ENCODE data around the gene VAV2. TPM values are rescaled to one million over a fixed set of nuclear protein-coding genes. Genes with fewer than 3 reads are reported as not detected.

VAV2 gene
- total and polyA plus RNA-seq, 2 of the 4 experiments (the other 2 are of a cell fraction) = 10.8 to 13.4 TPM

GRCh38 chr9:133977421-133978201 lies 14.5 kb downstream of the VAV2 start:
- intact Hi-C loops (cut with micrococcal nuclease) (no loop called here), dilution Hi-C loops (cut with HindIII; ENCODE audit: low sequenced_read_pairs, unreplicated experiment) (no loop called here), in situ Hi-C loops (cut with MboI; ENCODE audit: low sequenced_read_pairs) (no loop called here)
- Histone ChIP-seq H2BK5ac (ENCODE audit: low read depth, low read length, poor library complexity, severe bottlenecking) (no peak overlapping the region), H3K56ac (ENCODE audit: extremely low read depth, insufficient read depth, low read length) (no peak overlapping the region), H3K9ac (ENCODE audit: low read depth, low read length) (no peak overlapping the region), H3K36me3 (ENCODE audit: control insufficient read depth, insufficient read depth, low read length) (0 out of 2 replicates have a peak, but pooled peaks cover 1% of the 10 kb centered on the region), H2AK5ac (ENCODE audit: low read depth, low read length) (no peak overlapping the region), H3K4ac (ENCODE audit: low read depth, low read length) (no peak overlapping the region), H4K5ac (ENCODE audit: low read depth, low read length) (no peak overlapping the region), H3K27me3 (ENCODE audit: control insufficient read depth, insufficient read depth, low read length) (no peaks in the 10 kb centered on the region), H3K9me1 (ENCODE audit: insufficient read depth, low read length) (peaks cover 25% of the 10 kb centered on the region), H2AK9ac (replicated peaks; ENCODE audit: low read depth, low read length, poor library complexity) (no peak overlapping the region), H2BK15ac (ENCODE audit: low read depth, low read length) (no peak overlapping the region), H3K23ac (ENCODE audit: low read depth, low read length) (no peak overlapping the region), H3K9me3 (ENCODE audit: control insufficient read depth, insufficient read depth, low read length) (no peaks in the 10 kb centered on the region), H2BK20ac (ENCODE audit: low read depth, low read length) (no peak overlapping the region; the same call in 1 of the 2 replicates), H3K79me1 (ENCODE audit: low read depth in 1 of 2, low read length in 2 of 2) (peaks cover 30 to 91% of the 10 kb centered on the region in 2 experiments), H3K4me1 (ENCODE audit: control insufficient read depth, insufficient read depth, low read length) (peaks cover 25% of the 10 kb centered on the region), H2AFZ (replicated peaks; ENCODE audit: low read length, poor library complexity) (no peak overlapping the region), H4K8ac (ENCODE audit: low read depth in 2 of 2, low read length in 2 of 2) (no peak overlapping the region), H3K18ac (ENCODE audit: low read depth, low read length) (no peak overlapping the region), H3K4me3 (ENCODE audit: insufficient read depth, low read depth, low read length) (no peak overlapping the region), H3K27ac (ENCODE audit: insufficient read depth, low read length) (no peak overlapping the region), H2BK120ac (ENCODE audit: low read depth, low read length) (no peak overlapping the region), H3K14ac (replicated peaks; ENCODE audit: low read depth, low read length) (no peak overlapping the region), H4K91ac (ENCODE audit: insufficient read depth, low read depth, low read length) (no peak overlapping the region), H3K4me2 (ENCODE audit: low read depth, low read length) (no peak overlapping the region), H4K20me1 (ENCODE audit: insufficient read depth, low read length) (peaks cover 99% of the 10 kb centered on the region)
- DNase-seq = no peak
- POLR2A ChIA-PET (ENCODE audit: unreplicated experiment) = no interaction called here
- no peak for ATAC-seq (ENCODE audit: low read depth)
- BruUV-seq (replicated peaks) = no TSS peak
- 98% methylated on average over 15 of the region's 26 CpGs; no CpG with 5 or more reads in 1 of the 2 experiments for WGBS, 2 experiments (ENCODE audit: extremely low coverage in 2 of 2, insufficient read length in 1 of 2)
- CTCF ChIA-PET = no interaction called here
- TF ChIP-seq RAD21 (IDR thresholded peaks at IDR 0.05; ENCODE audit: low read length) (no peak), POLR2A (IDR thresholded peaks at IDR 0.05; ENCODE audit: low read depth, low read length) (no peak), SMC3 (IDR thresholded peaks at IDR 0.05; ENCODE audit: low read depth, low read length) (no peak), USF2 (IDR thresholded peaks at IDR 0.05; ENCODE audit: low read depth, low read length) (no peak), ELK1 (IDR thresholded peaks at IDR 0.05; ENCODE audit: borderline replicate concordance, low read depth, low read length) (no peak), MAZ (IDR thresholded peaks at IDR 0.05; ENCODE audit: borderline replicate concordance, low read depth, low read length) (no peak), MXI1 (IDR thresholded peaks at IDR 0.05; ENCODE audit: borderline replicate concordance, low read depth, low read length) (no peak), RCOR1 (IDR thresholded peaks at IDR 0.05; ENCODE audit: insufficient replicate concordance, low read length) (no peak), BHLHE40 (IDR thresholded peaks at IDR 0.05; ENCODE audit: low read depth, low read length) (no peak), NFE2L2 (IDR thresholded peaks at IDR 0.05; ENCODE audit: low read depth, low read length) (no peak), MAFK (IDR thresholded peaks at IDR 0.05; ENCODE audit: low read depth, low read length) (no peak), CHD1 (IDR thresholded peaks at IDR 0.05; ENCODE audit: low read depth, low read length) (no peak), RFX5 (IDR thresholded peaks at IDR 0.05; ENCODE audit: low read depth, low read length) (no peak), CEBPB (IDR thresholded peaks at IDR 0.05; ENCODE audit: low read depth, low read length) (no peak), CTCF (conservative IDR thresholded peaks at IDR 0.05; ENCODE audit: low read depth, low read length) (no peak), FOS (IDR thresholded peaks at IDR 0.05; ENCODE audit: low read depth, low read length) (no peak)
